Heart left ventricle (tissue), 13 donors: ENCODE measurements around the gene CDK19.

Experiments used
- POLR2A ChIP-seq, 2 donors: fragments of 450-650 bp; IDR thresholded peaks; one replicate each; pipeline ENCODE4 v1.6.1; 2017; ENCODE audit warnings: antibody characterized with exemption in 2 of 2, mild to moderate bottlenecking in 2 of 2, moderate library complexity in 2 of 2
- TF ChIP-seq, protein P1 (sequence below), 12 donors: fragments of 200-600 bp; sonication (generic) in 4 of 12; IDR thresholded peaks; one replicate each; pipeline versions ENCODE4 v1.5.0 to v1.8.0; 2018 to 2022; ENCODE audit warnings: antibody characterized with exemption in 12 of 12, mild to moderate bottlenecking in 5 of 12
- donor health status: ischemic (EF 13 %, LVEDD 7.1; RV severe dilation, severe dysfunction).
- donor health status: DM: no; HTN: yes; CAD: no.
- donor health status: DM: no; HTN: no; CAD: no.
- donor health status: ischemic (EF 25% LVEDD 6.9; RV normal size, moderate dysfunction).
- donor health status: ischemic (EF 25% LVEDD 5.7; RV mildly dilated, moderate dysfunction).
- donor health status: ischemic (EF 35%, LVEDD 5.7; RV mildly dilated, moderate dysfunction).
- donor health status: nonischemic (EF 11% LVEDD 7.7; RV severe dilation, severe dysfunction).
- donor health status: DM: yes; HTN: yes; CAD: no.
- donor health status: PGD.
- donor health status: ischemic (EF 29% LVEDD 5.4; RV normal size, mild dysfunction).
- donor health status: nonischemic (EF 23%, LVEDD 6.1; RV moderate dilation, normal function).

DNA sequence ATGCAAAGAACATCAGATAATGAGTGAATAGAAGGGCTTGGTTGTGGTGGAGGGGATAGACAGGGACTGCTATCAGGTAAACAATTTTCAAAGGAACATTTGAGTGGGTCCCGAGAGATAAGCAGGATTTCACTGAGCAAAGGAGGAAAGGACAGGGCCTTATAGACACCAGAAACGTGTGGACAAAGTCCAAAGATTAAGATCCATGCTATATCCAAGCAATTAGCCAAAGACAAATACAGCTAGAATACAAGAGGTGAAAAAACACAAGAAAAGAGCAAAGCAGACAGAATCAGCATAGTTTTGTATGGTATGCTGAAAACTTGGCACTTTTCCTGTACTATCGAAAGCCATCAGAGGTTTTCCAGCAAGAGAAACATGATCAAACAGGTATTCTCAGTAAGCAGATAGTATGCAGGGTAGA lies 59.8 kb downstream of the CDK19 start:
- TF ChIP-seq POLR2A (IDR thresholded peaks at IDR 0.05) = no peak
- TF ChIP-seq, protein P1, sequence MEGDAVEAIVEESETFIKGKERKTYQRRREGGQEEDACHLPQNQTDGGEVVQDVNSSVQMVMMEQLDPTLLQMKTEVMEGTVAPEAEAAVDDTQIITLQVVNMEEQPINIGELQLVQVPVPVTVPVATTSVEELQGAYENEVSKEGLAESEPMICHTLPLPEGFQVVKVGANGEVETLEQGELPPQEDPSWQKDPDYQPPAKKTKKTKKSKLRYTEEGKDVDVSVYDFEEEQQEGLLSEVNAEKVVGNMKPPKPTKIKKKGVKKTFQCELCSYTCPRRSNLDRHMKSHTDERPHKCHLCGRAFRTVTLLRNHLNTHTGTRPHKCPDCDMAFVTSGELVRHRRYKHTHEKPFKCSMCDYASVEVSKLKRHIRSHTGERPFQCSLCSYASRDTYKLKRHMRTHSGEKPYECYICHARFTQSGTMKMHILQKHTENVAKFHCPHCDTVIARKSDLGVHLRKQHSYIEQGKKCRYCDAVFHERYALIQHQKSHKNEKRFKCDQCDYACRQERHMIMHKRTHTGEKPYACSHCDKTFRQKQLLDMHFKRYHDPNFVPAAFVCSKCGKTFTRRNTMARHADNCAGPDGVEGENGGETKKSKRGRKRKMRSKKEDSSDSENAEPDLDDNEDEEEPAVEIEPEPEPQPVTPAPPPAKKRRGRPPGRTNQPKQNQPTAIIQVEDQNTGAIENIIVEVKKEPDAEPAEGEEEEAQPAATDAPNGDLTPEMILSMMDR (IDR thresholded peaks at IDR 0.05) = no peak
